GM23338 (cell line): ENCODE data around the gene SFPQ.

Experiments used
- CREB1 ChIP-seq: fragments of 250-450 bp; sonication (Bioruptor Pico); IDR thresholded peaks from 2 replicates; pipeline ENCODE4 v1.5.0; 2020; ENCODE audit warnings: low read depth, mild to moderate bottlenecking, moderate library complexity
- ETS1 ChIP-seq: IDR thresholded peaks from 2 replicates; pipeline ENCODE4 v1.6.1; 2016; ENCODE audit warnings: antibody characterized with exemption
- EZH2 ChIP-seq: fragments of 200-600 bp; sonication (generic); IDR thresholded peaks from one replicate; pipeline ENCODE4 v1.8.0; 2017; ENCODE audit warnings: antibody characterized with exemption, mild to moderate bottlenecking, low read depth; ENCODE audit not compliant: unreplicated experiment
- EZH2phosphoT487 ChIP-seq: fragments of 200-600 bp; sonication (generic); IDR thresholded peaks from one replicate; pipeline ENCODE4 v1.8.1; 2018; ENCODE audit warnings: antibody characterized with exemption; ENCODE audit not compliant: unreplicated experiment
- JUNB ChIP-seq: IDR thresholded peaks from one replicate; pipeline ENCODE4 v1.6.1; 2016; ENCODE audit warnings: antibody characterized with exemption; ENCODE audit not compliant: unreplicated experiment
- POLR2AphosphoS5 ChIP-seq: IDR thresholded peaks from 2 replicates; pipeline ENCODE4 v1.6.1; 2016; ENCODE audit warnings: antibody characterized with exemption, low read depth
- REST ChIP-seq: IDR thresholded peaks from one replicate; pipeline ENCODE4 v1.6.1; 2018; ENCODE audit warnings: antibody characterized with exemption; ENCODE audit not compliant: unreplicated experiment
- TF ChIP-seq, protein P1 (sequence below): fragments of 250-450 bp; sonication (Bioruptor Pico); IDR thresholded peaks from 2 replicates; pipeline ENCODE4 v1.5.0; 2020; ENCODE audit warnings: mild to moderate bottlenecking, moderate library complexity
- TF ChIP-seq, protein P2 (sequence below), 2 experiments: fragments of 200-600 bp in 1 of 2; sonication (generic) in 1 of 2; conservative IDR thresholded peaks; 2 replicates each; pipeline versions ENCODE4 v1.5.1 to v1.6.1; 2016 to 2017; ENCODE audit warnings: antibody characterized with exemption in 2 of 2, low read depth in 2 of 2, mild to moderate bottlenecking in 2 of 2, moderate library complexity in 1 of 2

- TF ChIP-seq POLR2AphosphoS5 (no peak), EZH2 (no peak), CREB1 (CRISPR knock-in tag) (no peak), REST (no peak), ETS1 (no peak), EZH2phosphoT487 (no peak), JUNB (no peak)
- TF ChIP-seq, protein P1, sequence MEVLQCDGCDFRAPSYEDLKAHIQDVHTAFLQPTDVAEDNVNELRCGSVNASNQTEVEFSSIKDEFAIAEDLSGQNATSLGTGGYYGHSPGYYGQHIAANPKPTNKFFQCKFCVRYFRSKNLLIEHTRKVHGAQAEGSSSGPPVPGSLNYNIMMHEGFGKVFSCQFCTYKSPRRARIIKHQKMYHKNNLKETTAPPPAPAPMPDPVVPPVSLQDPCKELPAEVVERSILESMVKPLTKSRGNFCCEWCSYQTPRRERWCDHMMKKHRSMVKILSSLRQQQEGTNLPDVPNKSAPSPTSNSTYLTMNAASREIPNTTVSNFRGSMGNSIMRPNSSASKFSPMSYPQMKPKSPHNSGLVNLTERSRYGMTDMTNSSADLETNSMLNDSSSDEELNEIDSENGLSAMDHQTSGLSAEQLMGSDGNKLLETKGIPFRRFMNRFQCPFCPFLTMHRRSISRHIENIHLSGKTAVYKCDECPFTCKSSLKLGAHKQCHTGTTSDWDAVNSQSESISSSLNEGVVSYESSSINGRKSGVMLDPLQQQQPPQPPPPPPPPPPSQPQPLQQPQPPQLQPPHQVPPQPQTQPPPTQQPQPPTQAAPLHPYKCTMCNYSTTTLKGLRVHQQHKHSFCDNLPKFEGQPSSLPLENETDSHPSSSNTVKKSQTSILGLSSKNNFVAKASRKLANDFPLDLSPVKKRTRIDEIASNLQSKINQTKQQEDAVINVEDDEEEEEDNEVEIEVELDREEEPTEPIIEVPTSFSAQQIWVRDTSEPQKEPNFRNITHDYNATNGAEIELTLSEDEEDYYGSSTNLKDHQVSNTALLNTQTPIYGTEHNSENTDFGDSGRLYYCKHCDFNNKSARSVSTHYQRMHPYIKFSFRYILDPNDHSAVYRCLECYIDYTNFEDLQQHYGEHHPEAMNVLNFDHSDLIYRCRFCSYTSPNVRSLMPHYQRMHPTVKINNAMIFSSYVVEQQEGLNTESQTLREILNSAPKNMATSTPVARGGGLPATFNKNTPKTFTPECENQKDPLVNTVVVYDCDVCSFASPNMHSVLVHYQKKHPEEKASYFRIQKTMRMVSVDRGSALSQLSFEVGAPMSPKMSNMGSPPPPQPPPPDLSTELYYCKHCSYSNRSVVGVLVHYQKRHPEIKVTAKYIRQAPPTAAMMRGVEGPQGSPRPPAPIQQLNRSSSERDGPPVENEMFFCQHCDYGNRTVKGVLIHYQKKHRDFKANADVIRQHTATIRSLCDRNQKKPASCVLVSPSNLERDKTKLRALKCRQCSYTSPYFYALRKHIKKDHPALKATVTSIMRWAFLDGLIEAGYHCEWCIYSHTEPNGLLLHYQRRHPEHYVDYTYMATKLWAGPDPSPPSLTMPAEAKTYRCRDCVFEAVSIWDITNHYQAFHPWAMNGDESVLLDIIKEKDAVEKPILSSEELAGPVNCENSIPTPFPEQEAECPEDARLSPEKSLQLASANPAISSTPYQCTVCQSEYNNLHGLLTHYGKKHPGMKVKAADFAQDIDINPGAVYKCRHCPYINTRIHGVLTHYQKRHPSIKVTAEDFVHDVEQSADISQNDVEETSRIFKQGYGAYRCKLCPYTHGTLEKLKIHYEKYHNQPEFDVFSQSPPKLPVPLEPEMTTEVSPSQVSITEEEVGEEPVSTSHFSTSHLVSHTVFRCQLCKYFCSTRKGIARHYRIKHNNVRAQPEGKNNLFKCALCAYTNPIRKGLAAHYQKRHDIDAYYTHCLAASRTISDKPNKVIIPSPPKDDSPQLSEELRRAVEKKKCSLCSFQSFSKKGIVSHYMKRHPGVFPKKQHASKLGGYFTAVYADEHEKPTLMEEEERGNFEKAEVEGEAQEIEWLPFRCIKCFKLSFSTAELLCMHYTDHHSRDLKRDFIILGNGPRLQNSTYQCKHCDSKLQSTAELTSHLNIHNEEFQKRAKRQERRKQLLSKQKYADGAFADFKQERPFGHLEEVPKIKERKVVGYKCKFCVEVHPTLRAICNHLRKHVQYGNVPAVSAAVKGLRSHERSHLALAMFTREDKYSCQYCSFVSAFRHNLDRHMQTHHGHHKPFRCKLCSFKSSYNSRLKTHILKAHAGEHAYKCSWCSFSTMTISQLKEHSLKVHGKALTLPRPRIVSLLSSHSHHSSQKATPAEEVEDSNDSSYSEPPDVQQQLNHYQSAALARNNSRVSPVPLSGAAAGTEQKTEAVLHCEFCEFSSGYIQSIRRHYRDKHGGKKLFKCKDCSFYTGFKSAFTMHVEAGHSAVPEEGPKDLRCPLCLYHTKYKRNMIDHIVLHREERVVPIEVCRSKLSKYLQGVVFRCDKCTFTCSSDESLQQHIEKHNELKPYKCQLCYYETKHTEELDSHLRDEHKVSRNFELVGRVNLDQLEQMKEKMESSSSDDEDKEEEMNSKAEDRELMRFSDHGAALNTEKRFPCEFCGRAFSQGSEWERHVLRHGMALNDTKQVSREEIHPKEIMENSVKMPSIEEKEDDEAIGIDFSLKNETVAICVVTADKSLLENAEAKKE = no peak
- TF ChIP-seq, protein P2, sequence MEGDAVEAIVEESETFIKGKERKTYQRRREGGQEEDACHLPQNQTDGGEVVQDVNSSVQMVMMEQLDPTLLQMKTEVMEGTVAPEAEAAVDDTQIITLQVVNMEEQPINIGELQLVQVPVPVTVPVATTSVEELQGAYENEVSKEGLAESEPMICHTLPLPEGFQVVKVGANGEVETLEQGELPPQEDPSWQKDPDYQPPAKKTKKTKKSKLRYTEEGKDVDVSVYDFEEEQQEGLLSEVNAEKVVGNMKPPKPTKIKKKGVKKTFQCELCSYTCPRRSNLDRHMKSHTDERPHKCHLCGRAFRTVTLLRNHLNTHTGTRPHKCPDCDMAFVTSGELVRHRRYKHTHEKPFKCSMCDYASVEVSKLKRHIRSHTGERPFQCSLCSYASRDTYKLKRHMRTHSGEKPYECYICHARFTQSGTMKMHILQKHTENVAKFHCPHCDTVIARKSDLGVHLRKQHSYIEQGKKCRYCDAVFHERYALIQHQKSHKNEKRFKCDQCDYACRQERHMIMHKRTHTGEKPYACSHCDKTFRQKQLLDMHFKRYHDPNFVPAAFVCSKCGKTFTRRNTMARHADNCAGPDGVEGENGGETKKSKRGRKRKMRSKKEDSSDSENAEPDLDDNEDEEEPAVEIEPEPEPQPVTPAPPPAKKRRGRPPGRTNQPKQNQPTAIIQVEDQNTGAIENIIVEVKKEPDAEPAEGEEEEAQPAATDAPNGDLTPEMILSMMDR (conservative IDR thresholded peaks at IDR 0.05; ENCODE audit: low read depth in 2 of 2) = no peak
These were observed 7.7 kb downstream of the SFPQ start for GRCh38 chr1:35185200-35185599.
